Kidney (tissue), 14 donors: ENCODE results near the gene FOXK1. TPM values are rescaled to one million over a fixed set of nuclear protein-coding genes. Genes with fewer than 3 reads are reported as not detected.

ENCODE experiments used
- DNase-seq, 5 donors: peaks; one replicate each; pipeline ENCODE4 v3.0.0-alpha.2; 2013 to 2020
- FAIRE-seq: peaks from 2 replicates; lab custom pipeline; 2012; peaks lifted over from hg19 to GRCh38; lab: Jason Lieb, UNC
- H3K27ac ChIP-seq, 2 donors: one replicate each; pipeline ENCODE4 v1.7.0; 2013; ENCODE audit warnings: low read depth in 2 of 2, low read length in 2 of 2, inconsistent platforms in 1 of 2
- H3K27me3 ChIP-seq: one replicate; pipeline ENCODE4 v1.7.1; 2013; ENCODE audit warnings: low read length, inconsistent platforms; ENCODE audit not compliant: control insufficient read depth, insufficient read depth
- H3K36me3 ChIP-seq, 3 donors: one replicate each; pipeline versions ENCODE4 v1.7.0 to v1.7.1; 2013; ENCODE audit warnings: low read length in 3 of 3, control low read depth in 1 of 3, inconsistent platforms in 1 of 3; ENCODE audit not compliant: insufficient read depth in 3 of 3, control insufficient read depth in 2 of 3
- H3K4me1 ChIP-seq, 3 donors: one replicate each; pipeline versions ENCODE4 v1.7.0 to v1.7.1; 2013; ENCODE audit warnings: low read length in 3 of 3, inconsistent platforms in 1 of 3, low read depth in 1 of 3; ENCODE audit not compliant: control insufficient read depth in 2 of 3, insufficient read depth in 2 of 3
- H3K4me3 ChIP-seq, 3 donors: one replicate each; pipeline versions ENCODE4 v1.7.0 to v1.8.1; 2013; ENCODE audit warnings: low read length in 3 of 3, control low read depth in 1 of 3, inconsistent platforms in 1 of 3
- H3K9ac ChIP-seq, 3 donors: one replicate each; pipeline versions ENCODE4 v1.7.0 to v1.7.1; 2013; ENCODE audit warnings: low read length in 3 of 3, control low read depth in 1 of 3, inconsistent platforms in 1 of 3
- H3K9me3 ChIP-seq, 3 donors: one replicate each; pipeline versions ENCODE4 v1.7.0 to v1.7.1; 2013; ENCODE audit warnings: low read length in 3 of 3, control low read depth in 1 of 3, inconsistent platforms in 1 of 3; ENCODE audit not compliant: control insufficient read depth in 2 of 3, insufficient read depth in 1 of 3
- intact Hi-C: fragments of 100-400 bp; cut with DNase I; formaldehyde crosslinking; loops from one replicate; pipeline ENCODE4 v1.11.1; 2022
- polyA plus RNA-seq: library from polyadenylated mRNA; stranded (reverse); fragments of 350-450 nt; fragmentation: Illumina TruSeq; extraction: RNeasy Lipid Tissue Mini Kit (QIAGEN cat#74804); gene quantifications from one replicate; pipeline ENCODE4 v1.2.3, GENCODE V29; 2014; ENCODE audit warnings: low read depth, low replicate concordance; ENCODE audit not compliant: insufficient read depth
- total RNA-seq: library from RNA; stranded (reverse); fragmentation: NEBNext Ultra II Directional; extraction: Animal tissue kit (Norgen Biotek cat#: 25700); gene quantifications from one replicate; pipeline ENCODE4 v1.2.1, GENCODE V29; 2021
- TF ChIP-seq, protein P1 (sequence below): IDR thresholded peaks from 3 replicates; pipeline ENCODE4 v1.5.1; 2012; ENCODE audit warnings: mild to moderate bottlenecking, moderate library complexity, borderline replicate concordance; ENCODE audit not compliant: insufficient read depth; ENCODE audit errors: extremely low read depth
- donor health status: control.
- donor health status: control.
- donor health status: control.
- donor health status: control.
- donor health status: control.
- donor health status: DM: yes; HTN: yes; CAD: no.
- donor health status: Normal renal cell carcinoma (clear cell type).

Gene FOXK1
- total and polyA plus RNA-seq, 2 donors from 2014 or later, result 3.9 to 44.2 TPM

DNA sequence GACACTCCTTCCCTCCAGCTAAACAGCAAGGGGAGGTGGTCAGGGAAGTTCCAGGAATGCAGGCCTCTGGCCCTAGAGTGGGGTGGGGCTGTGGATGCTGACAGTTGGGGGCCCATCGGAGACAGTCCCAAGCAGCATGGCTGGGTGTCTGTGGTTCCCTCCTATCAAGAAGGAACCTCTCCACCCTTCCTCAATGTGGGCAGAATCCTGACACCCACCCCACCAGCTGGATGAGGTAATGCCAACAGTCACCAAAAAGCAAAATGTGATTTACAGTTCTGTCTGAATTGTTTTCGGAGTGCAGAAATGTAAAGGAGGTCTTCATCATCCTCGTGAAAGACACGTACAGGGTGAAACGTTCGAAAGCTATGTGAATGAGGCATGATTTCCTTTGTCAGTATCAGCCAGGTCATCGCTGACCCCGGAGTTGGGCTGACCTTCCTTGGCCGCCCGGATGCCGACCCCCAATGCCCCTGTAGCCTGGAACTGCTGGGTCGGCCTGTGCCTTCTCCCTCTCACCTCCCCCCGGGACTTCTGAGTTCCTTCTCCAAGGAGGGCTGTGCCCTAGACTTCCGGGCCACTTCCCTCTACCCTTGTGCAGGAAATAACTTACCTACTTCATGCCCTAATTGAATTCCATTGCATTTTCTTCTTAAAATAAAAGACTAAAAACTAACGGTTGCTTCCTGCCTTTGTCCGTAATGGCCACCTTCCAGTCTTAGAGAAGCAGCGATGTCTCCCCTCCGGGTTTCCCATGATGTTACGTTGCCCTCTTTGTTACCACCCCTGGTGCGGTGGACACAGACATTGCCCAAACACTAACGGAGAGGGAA lies 24.5 kb downstream of the FOXK1 start:
- Histone ChIP-seq H3K27me3 (no peaks in the 10 kb centered on the region), H3K9me3 (no peaks in the 10 kb centered on the region), H3K36me3 (peaks cover 0 to 3% (median 3%) of the 10 kb centered on the region in 3 donors), H3K4me3 (no peak overlapping the region), H3K9ac (no peak overlapping the region), H3K27ac (peak overlapping the region in 1 of 2 donors; percentile 60), H3K4me1 (peaks cover 0 to 16% (median 9%) of the 10 kb centered on the region in 3 donors)
- TF ChIP-seq, protein P1, sequence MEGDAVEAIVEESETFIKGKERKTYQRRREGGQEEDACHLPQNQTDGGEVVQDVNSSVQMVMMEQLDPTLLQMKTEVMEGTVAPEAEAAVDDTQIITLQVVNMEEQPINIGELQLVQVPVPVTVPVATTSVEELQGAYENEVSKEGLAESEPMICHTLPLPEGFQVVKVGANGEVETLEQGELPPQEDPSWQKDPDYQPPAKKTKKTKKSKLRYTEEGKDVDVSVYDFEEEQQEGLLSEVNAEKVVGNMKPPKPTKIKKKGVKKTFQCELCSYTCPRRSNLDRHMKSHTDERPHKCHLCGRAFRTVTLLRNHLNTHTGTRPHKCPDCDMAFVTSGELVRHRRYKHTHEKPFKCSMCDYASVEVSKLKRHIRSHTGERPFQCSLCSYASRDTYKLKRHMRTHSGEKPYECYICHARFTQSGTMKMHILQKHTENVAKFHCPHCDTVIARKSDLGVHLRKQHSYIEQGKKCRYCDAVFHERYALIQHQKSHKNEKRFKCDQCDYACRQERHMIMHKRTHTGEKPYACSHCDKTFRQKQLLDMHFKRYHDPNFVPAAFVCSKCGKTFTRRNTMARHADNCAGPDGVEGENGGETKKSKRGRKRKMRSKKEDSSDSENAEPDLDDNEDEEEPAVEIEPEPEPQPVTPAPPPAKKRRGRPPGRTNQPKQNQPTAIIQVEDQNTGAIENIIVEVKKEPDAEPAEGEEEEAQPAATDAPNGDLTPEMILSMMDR, result no peak
- DNase-seq (no peak), FAIRE-seq (no peak)
- intact Hi-C loops, result no loop called here

DNA sequence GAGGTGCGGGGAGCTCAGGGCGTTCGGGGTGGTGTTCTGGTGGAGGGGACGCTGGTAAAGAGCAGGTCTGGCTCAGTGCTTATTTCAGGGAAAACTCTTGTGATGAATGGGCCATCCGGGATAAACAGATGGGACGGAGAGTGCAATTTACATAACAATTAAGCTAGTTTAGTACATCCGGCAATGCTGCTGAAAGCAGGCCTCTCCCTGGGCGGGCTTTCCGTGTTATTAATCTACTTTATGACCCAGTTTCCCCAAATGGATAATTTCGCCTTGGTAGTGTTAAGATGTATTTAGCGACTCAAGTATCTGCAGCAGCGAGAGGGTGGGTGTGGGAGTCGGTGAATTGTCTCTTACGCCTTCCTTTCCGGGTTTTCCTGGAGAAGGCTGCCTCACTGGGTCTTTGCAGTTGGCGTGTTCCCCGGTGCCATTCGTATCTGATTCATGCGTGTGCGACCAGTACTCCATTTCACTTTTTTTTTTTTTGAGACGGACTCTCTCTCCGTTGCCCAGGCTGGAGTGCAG lies 25.2 kb downstream of the FOXK1 start:
- peaks cover 0 to 16% (median 9%) of the 10 kb centered on the region in 3 donors for H3K4me1 ChIP-seq
- no peaks in the 10 kb centered on the region for H3K9me3 ChIP-seq
- no peaks in the 10 kb centered on the region for H3K27me3 ChIP-seq
- H3K36me3 ChIP-seq, result peaks cover 0 to 3% (median 3%) of the 10 kb centered on the region in 3 donors
- DNase-seq, result peak in 3 of 5 donors; percentile 44 to 82 (median 68)
- TF ChIP-seq, protein P1, result no peak
- intact Hi-C loops, result no loop called here
- no peak overlapping the region for H3K4me3 ChIP-seq
- no peak for FAIRE-seq
- peak overlapping the region in 1 of 2 donors; percentile 60 for H3K27ac ChIP-seq
- H3K9ac ChIP-seq, result no peak overlapping the region

- Histone ChIP-seq H3K27ac (no peak overlapping the region), H3K27me3 (no peaks in the 10 kb centered on the region), H3K9ac (no peak overlapping the region), H3K4me3 (no peak overlapping the region), H3K9me3 (no peaks in the 10 kb centered on the region), H3K36me3 (peaks cover 0 to 3% (median 3%) of the 10 kb centered on the region in 3 donors), H3K4me1 (peaks cover 0 to 15% (median 9%) of the 10 kb centered on the region in 3 donors)
- FAIRE-seq (no peak), DNase-seq (no peak)
- TF ChIP-seq, protein P1, result no peak
- intact Hi-C loops, result no loop called here
Measured at GRCh38 chr7:4707980-4708411, 25.9 kb downstream of the FOXK1 start.
